Mononuclear cell (primary cell): ENCODE data around the gene KDM4B. TPM values are rescaled to one million over a fixed set of nuclear protein-coding genes. Genes with fewer than 3 reads are reported as not detected.

Experiments
- total RNA-seq: library from RNA; depleted of rRNA; stranded (reverse); fragments of >200 nt; gene quantifications from one replicate; pipeline ENCODE4 v1.2.3, GENCODE V29; 2012

KDM4B gene
- total RNA-seq, 1 donor, result 17.9 TPM

Other genes starting within 250 kb of the KDM4B start
- gene DPP9, start 245.3 kb upstream of the KDM4B start, total RNA-seq, result 59.6 TPM
- 15.1 TPM for gene FEM1A, start 177.4 kb upstream of the KDM4B start, total RNA-seq
- gene TICAM1, start 137.4 kb upstream of the KDM4B start, total RNA-seq, result 7.0 TPM
- gene PLIN3, start 101.4 kb upstream of the KDM4B start, total RNA-seq, result 44.1 TPM
- 4.3 TPM for gene ARRDC5, start 66.2 kb upstream of the KDM4B start, total RNA-seq
- gene UHRF1, start 59.6 kb upstream of the KDM4B start, total RNA-seq, result 0.21 TPM